SK-N-SH (cell line): ENCODE results near the gene PYDC1. TPM values are rescaled to one million over a fixed set of nuclear protein-coding genes. Genes with fewer than 3 reads are reported as not detected.

ENCODE experiments used
- CTCF ChIA-PET: fragments of 300-600, 350-600 bp; formaldehyde crosslinking; extraction: SDS; loops from one replicate; lab custom pipeline; 2021; lab: Yijun Ruan, JAX
- POLR2A ChIA-PET: fragments of 350-600 bp; sonication (Branson Sonifier 250); formaldehyde crosslinking; extraction: SDS; loops from one replicate; lab custom pipeline; 2020; ENCODE audit warnings: antibody characterized with exemption, inconsistent platforms; lab: Yijun Ruan, JAX
- DNase-seq: peaks from one replicate; pipeline ENCODE4 v3.0.0; 2012
- H2AFZ ChIP-seq: fragments of 200-600 bp; sonication (generic); 2 replicates; pipeline ENCODE4 v1.8.1; 2016; ENCODE audit warnings: antibody characterized with exemption, mild to moderate bottlenecking, low read depth
- H3F3A ChIP-seq: fragments of 200-600 bp; sonication (generic); replicated peaks from 2 replicates; pipeline ENCODE3; 2016; ENCODE audit warnings: antibody characterized with exemption, mild to moderate bottlenecking; ENCODE audit not compliant: insufficient read depth
- H3K27ac ChIP-seq, 2 experiments: fragments of 200-500 bp in 1 of 2; fragments of 200-600 bp in 1 of 2; sonication (Bioruptor generic) in 1 of 2; sonication (generic), shearing (Covaris generic) in 1 of 2; 2 replicates each; pipeline versions ENCODE4 v1.5.1 to v1.6.1; 2014 to 2016; ENCODE audit warnings: low read depth in 2 of 2, inconsistent platforms in 1 of 2, low read length in 1 of 2, mild to moderate bottlenecking in 1 of 2, mixed read lengths in 1 of 2
- H3K27me3 ChIP-seq: fragments of 200-600 bp; sonication (generic), shearing (Covaris generic); 2 replicates; pipeline ENCODE4 v1.6.1; 2016; ENCODE audit warnings: mixed run types; ENCODE audit not compliant: insufficient read depth
- H3K36me3 ChIP-seq, 2 experiments: fragments of 200-500 bp in 1 of 2; fragments of 200-600 bp in 1 of 2; sonication (Bioruptor generic) in 1 of 2; sonication (generic) in 1 of 2; replicated peaks in 1 of 2; 2 replicates each; pipeline versions ENCODE3 to v1.5.1; 2014 to 2016; ENCODE audit warnings: low read length in 1 of 2, mild to moderate bottlenecking in 1 of 2; ENCODE audit not compliant: insufficient read depth in 2 of 2, control insufficient read depth in 1 of 2
- H3K4me1 ChIP-seq, 2 experiments: fragments of 200-500 bp in 1 of 2; fragments of 200-600 bp in 1 of 2; sonication (Bioruptor generic) in 1 of 2; sonication (generic), shearing (Covaris generic) in 1 of 2; 2 replicates each; pipeline versions ENCODE4 v1.5.1 to v1.6.1; 2014 to 2016; ENCODE audit warnings: low read depth in 1 of 2, low read length in 1 of 2, mixed run types in 1 of 2; ENCODE audit not compliant: insufficient read depth in 2 of 2, control insufficient read depth in 1 of 2
- H3K4me2 ChIP-seq: fragments of 200-600 bp; sonication (generic), shearing (Covaris generic); 2 replicates; pipeline ENCODE4 v1.6.1; 2017; ENCODE audit warnings: mixed run types
- H3K4me3 ChIP-seq, 2 experiments: fragments of 200-500 bp in 1 of 2; fragments of 200-600 bp in 1 of 2; sonication (Bioruptor generic) in 1 of 2; sonication (generic), shearing (Covaris generic) in 1 of 2; 2 replicates each; pipeline versions ENCODE4 v1.5.1 to v1.8.1; 2014 to 2016; ENCODE audit warnings: low read depth in 2 of 2, inconsistent platforms in 1 of 2, low read length in 1 of 2, mild to moderate bottlenecking in 1 of 2, mixed read lengths in 1 of 2, moderate library complexity in 1 of 2
- H3K79me2 ChIP-seq: fragments of 200-600 bp; sonication (generic); 2 replicates; pipeline ENCODE4 v1.8.1; 2017; ENCODE audit warnings: mild to moderate bottlenecking; ENCODE audit not compliant: insufficient read depth
- H3K9ac ChIP-seq: fragments of 200-600 bp; sonication (generic); 2 replicates; pipeline ENCODE4 v1.6.1; 2017; ENCODE audit warnings: mixed run types
- H3K9me2 ChIP-seq: fragments of 200-600 bp; sonication (generic); 2 replicates; pipeline ENCODE4 v1.6.1; 2017; ENCODE audit warnings: mixed run types
- H3K9me3 ChIP-seq: fragments of 200-600 bp; sonication (generic); 2 replicates; pipeline ENCODE4 v1.6.1; 2017; ENCODE audit warnings: mixed run types, mild to moderate bottlenecking, moderate library complexity
- H4K20me1 ChIP-seq: fragments of 200-600 bp; sonication (generic); 2 replicates; pipeline ENCODE4 v1.6.1; 2017; ENCODE audit warnings: mild to moderate bottlenecking, mixed run types; ENCODE audit not compliant: insufficient read depth
- CHD2 ChIP-seq: fragments of 150-350 bp; IDR thresholded peaks from 2 replicates; pipeline ENCODE4 v1.6.1; 2018; ENCODE audit warnings: low read length; ENCODE audit not compliant: partially characterized antibody
- EP300 ChIP-seq, 2 experiments: IDR thresholded peaks; 2 replicates each; pipeline versions ENCODE4 v1.4.0 to v1.6.1; 2012; ENCODE audit warnings: borderline replicate concordance in 1 of 2, low read depth in 1 of 2, low read length in 1 of 2
- FOSL2 ChIP-seq: IDR thresholded peaks from 2 replicates; pipeline ENCODE4 v1.4.0; 2012; ENCODE audit warnings: low read depth, mild to moderate bottlenecking, moderate library complexity, borderline replicate concordance
- FOXJ3 ChIP-seq: sonication (generic); formaldehyde crosslinking; IDR thresholded peaks from 2 replicates; pipeline ENCODE4 v1.5.1; 2020; ENCODE audit warnings: mild to moderate bottlenecking, missing genetic modification reagents
- JUND ChIP-seq: IDR thresholded peaks from 2 replicates; pipeline ENCODE4 v1.4.0; 2012
- MAX ChIP-seq: IDR thresholded peaks from 2 replicates; pipeline ENCODE4 v1.4.0; 2012; ENCODE audit warnings: low read depth
- MEF2A ChIP-seq: IDR thresholded peaks from 2 replicates; pipeline ENCODE4 v1.4.0; 2012; ENCODE audit warnings: low read depth, borderline replicate concordance
- MXI1 ChIP-seq: IDR thresholded peaks from 2 replicates; pipeline ENCODE4 v1.6.1; 2012; ENCODE audit warnings: mild to moderate bottlenecking, low read depth, low read length, improper control_type of control experiment
- NFIC ChIP-seq: IDR thresholded peaks from 2 replicates; pipeline ENCODE4 v1.4.0; 2012; ENCODE audit warnings: borderline replicate concordance
- RAD21 ChIP-seq: IDR thresholded peaks from 2 replicates; pipeline ENCODE4 v1.6.1; 2012; ENCODE audit warnings: mild to moderate bottlenecking, low read length
- RFX5 ChIP-seq: IDR thresholded peaks from 2 replicates; pipeline ENCODE4 v1.6.1; 2012; ENCODE audit warnings: mild to moderate bottlenecking, improper control_type of control experiment, low read length
- RXRA ChIP-seq: IDR thresholded peaks from 2 replicates; pipeline ENCODE4 v1.4.0; 2012; ENCODE audit warnings: low read depth, mild to moderate bottlenecking, borderline replicate concordance
- SMC3 ChIP-seq: IDR thresholded peaks from 2 replicates; pipeline ENCODE4 v1.6.1; 2012; ENCODE audit warnings: low read depth, low read length, improper control_type of control experiment
- WGBS: methylation state at CpG from one replicate; pipeline ENCODE4 v1.1.6; 2017; ENCODE audit warnings: low lambda C conversion rate; 5-methylcytosine and 5-hydroxymethylcytosine counted together
- polyA plus RNA-seq, 3 experiments: library from polyadenylated mRNA; depleted of rRNA; stranded (reverse); fragments of >200 nt; gene quantifications; 2 replicates each; pipeline ENCODE4 v1.2.3, GENCODE V29; 2012
- TF ChIP-seq, protein P1 (sequence below): fragments of 200-600 bp; sonication (generic); IDR thresholded peaks from 2 replicates; pipeline ENCODE4 v1.6.1; 2017; ENCODE audit warnings: antibody characterized with exemption, mild to moderate bottlenecking, moderate library complexity
- TF ChIP-seq, protein P2 (sequence below): IDR thresholded peaks from 2 replicates; pipeline ENCODE4 v1.6.1; 2012; ENCODE audit warnings: mild to moderate bottlenecking, low read depth, low read length, moderate library complexity
- TF ChIP-seq, protein P3 (sequence below): fragments of 150-350 bp; IDR thresholded peaks from 2 replicates; pipeline ENCODE4 v1.6.1; 2017; ENCODE audit warnings: antibody characterized with exemption, low read length, low read depth, borderline replicate concordance
- TF ChIP-seq, protein P4 (sequence below): IDR thresholded peaks from 2 replicates; pipeline ENCODE4 v1.4.0; 2012; ENCODE audit warnings: low read depth, borderline replicate concordance

PYDC1 gene
- polyA plus RNA-seq, 1 of the 3 experiments (the other 2 are of a cell fraction) = not detected

DNA sequence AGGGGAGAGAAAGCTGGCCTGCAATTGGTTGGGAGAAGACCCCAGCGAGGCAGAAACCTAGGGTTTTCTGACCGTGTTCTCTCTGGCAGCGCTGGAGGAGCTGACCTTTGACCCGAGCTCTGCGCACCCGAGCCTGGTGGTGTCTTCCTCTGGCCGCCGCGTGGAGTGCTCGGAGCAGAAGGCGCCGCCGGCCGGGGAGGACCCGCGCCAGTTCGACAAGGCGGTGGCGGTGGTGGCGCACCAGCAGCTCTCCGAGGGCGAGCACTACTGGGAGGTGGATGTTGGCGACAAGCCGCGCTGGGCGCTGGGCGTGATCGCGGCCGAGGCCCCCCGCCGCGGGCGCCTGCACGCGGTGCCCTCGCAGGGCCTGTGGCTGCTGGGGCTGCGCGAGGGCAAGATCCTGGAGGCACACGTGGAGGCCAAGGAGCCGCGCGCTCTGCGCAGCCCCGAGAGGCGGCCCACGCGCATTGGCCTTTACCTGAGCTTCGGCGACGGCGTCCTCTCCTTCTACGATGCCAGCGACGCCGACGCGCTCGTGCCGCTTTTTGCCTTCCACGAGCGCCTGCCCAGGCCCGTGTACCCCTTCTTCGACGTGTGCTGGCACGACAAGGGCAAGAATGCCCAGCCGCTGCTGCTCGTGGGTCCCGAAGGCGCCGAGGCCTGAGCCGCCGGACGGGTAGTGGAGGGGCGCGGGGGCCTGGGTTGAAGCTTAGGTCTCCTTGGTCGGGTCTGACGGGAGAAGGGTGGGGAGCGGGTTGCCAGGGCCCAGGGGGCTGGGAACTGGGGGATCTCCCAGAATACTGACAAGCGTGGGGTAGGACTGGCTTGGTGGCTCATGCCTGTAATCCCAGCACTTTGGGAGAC is 7.4 kb upstream of the PYDC1 start:
- Histone ChIP-seq H3K4me2 (no peak overlapping the region), H3F3A (no peaks in the 10 kb centered on the region), H3K4me3 (no peak overlapping the region), H4K20me1 (no peaks in the 10 kb centered on the region), H3K27me3 (peaks cover 26% of the 10 kb centered on the region), H3K9me3 (no peaks in the 10 kb centered on the region), H3K36me3 (no peaks in the 10 kb centered on the region), H2AFZ (no peak overlapping the region), H3K27ac (no peak overlapping the region), H3K4me1 (no peaks in the 10 kb centered on the region), H3K9me2 (no peaks in the 10 kb centered on the region), H3K9ac (no peak overlapping the region), H3K79me2 (no peaks in the 10 kb centered on the region)
- 82% methylated on average over 74 of the region's 80 CpGs for WGBS
- TF ChIP-seq RFX5 = no peak
- TF ChIP-seq EP300 (IDR thresholded peaks at IDR 0.05; ENCODE audit: borderline replicate concordance in 1 of 2, low read depth in 1 of 2, low read length in 1 of 2) = no peak
- TF ChIP-seq JUND = no peak
- no peak for TF ChIP-seq MXI1
- TF ChIP-seq FOXJ3 = no peak
- no peak for TF ChIP-seq NFIC
- TF ChIP-seq FOSL2 = no peak
- no peak for TF ChIP-seq MEF2A
- no peak for TF ChIP-seq SMC3
- TF ChIP-seq CHD2 = no peak
- no peak for TF ChIP-seq MAX
- TF ChIP-seq, protein P1, sequence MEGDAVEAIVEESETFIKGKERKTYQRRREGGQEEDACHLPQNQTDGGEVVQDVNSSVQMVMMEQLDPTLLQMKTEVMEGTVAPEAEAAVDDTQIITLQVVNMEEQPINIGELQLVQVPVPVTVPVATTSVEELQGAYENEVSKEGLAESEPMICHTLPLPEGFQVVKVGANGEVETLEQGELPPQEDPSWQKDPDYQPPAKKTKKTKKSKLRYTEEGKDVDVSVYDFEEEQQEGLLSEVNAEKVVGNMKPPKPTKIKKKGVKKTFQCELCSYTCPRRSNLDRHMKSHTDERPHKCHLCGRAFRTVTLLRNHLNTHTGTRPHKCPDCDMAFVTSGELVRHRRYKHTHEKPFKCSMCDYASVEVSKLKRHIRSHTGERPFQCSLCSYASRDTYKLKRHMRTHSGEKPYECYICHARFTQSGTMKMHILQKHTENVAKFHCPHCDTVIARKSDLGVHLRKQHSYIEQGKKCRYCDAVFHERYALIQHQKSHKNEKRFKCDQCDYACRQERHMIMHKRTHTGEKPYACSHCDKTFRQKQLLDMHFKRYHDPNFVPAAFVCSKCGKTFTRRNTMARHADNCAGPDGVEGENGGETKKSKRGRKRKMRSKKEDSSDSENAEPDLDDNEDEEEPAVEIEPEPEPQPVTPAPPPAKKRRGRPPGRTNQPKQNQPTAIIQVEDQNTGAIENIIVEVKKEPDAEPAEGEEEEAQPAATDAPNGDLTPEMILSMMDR = no peak
- TF ChIP-seq, protein P2, sequence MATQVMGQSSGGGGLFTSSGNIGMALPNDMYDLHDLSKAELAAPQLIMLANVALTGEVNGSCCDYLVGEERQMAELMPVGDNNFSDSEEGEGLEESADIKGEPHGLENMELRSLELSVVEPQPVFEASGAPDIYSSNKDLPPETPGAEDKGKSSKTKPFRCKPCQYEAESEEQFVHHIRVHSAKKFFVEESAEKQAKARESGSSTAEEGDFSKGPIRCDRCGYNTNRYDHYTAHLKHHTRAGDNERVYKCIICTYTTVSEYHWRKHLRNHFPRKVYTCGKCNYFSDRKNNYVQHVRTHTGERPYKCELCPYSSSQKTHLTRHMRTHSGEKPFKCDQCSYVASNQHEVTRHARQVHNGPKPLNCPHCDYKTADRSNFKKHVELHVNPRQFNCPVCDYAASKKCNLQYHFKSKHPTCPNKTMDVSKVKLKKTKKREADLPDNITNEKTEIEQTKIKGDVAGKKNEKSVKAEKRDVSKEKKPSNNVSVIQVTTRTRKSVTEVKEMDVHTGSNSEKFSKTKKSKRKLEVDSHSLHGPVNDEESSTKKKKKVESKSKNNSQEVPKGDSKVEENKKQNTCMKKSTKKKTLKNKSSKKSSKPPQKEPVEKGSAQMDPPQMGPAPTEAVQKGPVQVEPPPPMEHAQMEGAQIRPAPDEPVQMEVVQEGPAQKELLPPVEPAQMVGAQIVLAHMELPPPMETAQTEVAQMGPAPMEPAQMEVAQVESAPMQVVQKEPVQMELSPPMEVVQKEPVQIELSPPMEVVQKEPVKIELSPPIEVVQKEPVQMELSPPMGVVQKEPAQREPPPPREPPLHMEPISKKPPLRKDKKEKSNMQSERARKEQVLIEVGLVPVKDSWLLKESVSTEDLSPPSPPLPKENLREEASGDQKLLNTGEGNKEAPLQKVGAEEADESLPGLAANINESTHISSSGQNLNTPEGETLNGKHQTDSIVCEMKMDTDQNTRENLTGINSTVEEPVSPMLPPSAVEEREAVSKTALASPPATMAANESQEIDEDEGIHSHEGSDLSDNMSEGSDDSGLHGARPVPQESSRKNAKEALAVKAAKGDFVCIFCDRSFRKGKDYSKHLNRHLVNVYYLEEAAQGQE = no peak
- no peak for TF ChIP-seq RAD21
- no peak for TF ChIP-seq RXRA
- TF ChIP-seq, protein P3, sequence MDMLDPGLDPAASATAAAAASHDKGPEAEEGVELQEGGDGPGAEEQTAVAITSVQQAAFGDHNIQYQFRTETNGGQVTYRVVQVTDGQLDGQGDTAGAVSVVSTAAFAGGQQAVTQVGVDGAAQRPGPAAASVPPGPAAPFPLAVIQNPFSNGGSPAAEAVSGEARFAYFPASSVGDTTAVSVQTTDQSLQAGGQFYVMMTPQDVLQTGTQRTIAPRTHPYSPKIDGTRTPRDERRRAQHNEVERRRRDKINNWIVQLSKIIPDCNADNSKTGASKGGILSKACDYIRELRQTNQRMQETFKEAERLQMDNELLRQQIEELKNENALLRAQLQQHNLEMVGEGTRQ = no peak
- TF ChIP-seq, protein P4, sequence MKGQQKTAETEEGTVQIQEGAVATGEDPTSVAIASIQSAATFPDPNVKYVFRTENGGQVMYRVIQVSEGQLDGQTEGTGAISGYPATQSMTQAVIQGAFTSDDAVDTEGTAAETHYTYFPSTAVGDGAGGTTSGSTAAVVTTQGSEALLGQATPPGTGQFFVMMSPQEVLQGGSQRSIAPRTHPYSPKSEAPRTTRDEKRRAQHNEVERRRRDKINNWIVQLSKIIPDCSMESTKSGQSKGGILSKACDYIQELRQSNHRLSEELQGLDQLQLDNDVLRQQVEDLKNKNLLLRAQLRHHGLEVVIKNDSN = no peak
- no peak for DNase-seq
- ChIA-PET POLR2A (no interaction called here), CTCF (no interaction called here)
